KOPT-K1 (cell line): ENCODE results near the gene SH2D3C.

Source experiments
- H3K27ac ChIP-seq: fragments of 200-600 bp; sonication (generic); 2 replicates; pipeline ENCODE4 v1.5.1; 2016; ENCODE audit warnings: antibody characterized with exemption, mild to moderate bottlenecking, low read depth, low read length; ENCODE audit not compliant: poor library complexity, severe bottlenecking
- H3K36me3 ChIP-seq: fragments of 200-600 bp; sonication (generic); 2 replicates; pipeline ENCODE4 v1.5.1; 2017; ENCODE audit warnings: antibody characterized with exemption, mild to moderate bottlenecking, low read length, moderate library complexity; ENCODE audit not compliant: insufficient read depth
- H3K9me3 ChIP-seq: fragments of 200-600 bp; sonication (generic); 2 replicates; pipeline ENCODE4 v1.5.1; 2017; ENCODE audit warnings: antibody characterized with exemption, low read length, mild to moderate bottlenecking; ENCODE audit not compliant: insufficient read depth, poor library complexity, severe bottlenecking

SH2D3C gene

DNA sequence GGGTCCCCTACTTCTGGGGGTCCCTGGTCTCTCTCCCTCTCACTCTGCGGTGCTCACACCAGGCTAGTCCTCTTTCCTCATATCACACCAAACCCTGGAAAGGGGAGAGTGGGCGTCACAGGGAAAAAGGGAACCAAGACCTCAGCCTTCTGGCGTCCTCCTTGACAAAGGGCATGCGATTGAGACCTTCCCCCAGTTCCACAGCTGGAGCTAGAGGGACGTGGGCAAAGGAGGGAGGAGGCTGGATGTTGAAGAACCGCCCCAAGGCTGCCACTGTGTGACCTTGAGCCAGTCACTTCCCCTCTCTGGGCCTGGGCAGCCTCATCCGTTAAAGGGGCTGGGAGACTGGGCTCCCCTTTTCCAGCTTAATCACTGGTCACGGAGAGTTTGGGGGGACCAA lies 24.8 kb downstream of the SH2D3C start:
- H3K9me3 ChIP-seq: no peaks in the 10 kb centered on the region
- H3K36me3 ChIP-seq: peaks cover 52% of the 10 kb centered on the region
- no peak overlapping the region for H3K27ac ChIP-seq

DNA sequence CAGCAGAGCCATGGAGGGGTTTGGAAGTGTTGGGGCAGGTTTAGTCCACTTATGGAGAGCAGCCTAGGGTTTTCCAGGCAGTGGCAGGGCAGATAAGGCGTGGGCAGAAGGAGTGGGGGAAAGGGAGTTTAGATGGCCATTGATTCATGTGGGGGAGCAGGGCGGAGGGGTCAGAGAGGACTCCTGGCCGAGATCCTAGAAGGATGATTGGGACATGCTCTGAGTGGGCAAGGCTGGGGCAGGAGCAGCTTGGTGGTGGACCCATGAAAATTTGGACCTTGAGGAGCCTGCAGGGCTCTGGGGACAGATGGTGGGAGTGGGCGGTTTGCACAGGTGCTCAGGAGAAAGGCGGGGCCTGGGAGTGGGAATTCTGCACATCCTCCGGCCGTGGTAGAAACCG lies 25.3 kb downstream of the SH2D3C start:
- no peaks in the 10 kb centered on the region for H3K9me3 ChIP-seq
- H3K36me3 ChIP-seq: peaks cover 54% of the 10 kb centered on the region
- H3K27ac ChIP-seq: no peak overlapping the region

DNA sequence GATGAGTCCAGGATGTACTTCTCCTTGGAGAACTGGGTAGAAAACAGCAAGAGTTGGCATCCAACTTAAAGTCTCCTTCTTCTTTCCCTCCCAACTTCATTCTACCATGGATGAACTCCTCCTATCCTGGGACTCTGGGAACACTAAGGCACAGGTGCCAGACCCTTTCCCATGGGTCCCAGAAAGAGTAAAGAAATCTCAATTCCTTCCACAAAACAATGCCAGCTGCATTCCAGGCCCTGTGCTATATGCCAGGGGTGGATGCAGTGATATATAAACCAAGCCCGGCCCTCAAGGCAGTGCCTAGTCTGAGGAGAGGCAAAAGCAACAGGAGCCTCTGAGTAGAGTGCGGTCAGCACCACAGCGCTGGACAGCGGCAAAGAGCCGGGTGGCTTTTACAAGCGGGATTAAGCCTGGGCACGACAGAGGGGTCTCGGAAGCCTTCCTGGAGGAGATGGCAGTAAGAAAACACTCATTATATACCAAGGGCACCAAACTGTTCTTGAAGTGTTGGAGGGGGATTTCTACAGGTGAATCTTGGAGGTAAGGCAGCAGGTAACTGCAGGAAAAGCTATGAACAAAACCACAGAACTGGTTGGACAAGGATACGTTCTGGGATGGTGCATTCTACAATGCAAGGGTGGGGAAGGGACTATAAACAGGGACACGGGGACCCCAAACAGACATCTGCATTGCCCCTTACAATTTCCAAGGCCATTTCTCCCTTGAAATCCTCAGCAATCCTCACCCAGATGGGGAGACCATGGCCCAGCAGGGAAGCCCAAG lies 27.0 kb downstream of the SH2D3C start:
- Histone ChIP-seq H3K36me3 (peaks cover 70% of the 10 kb centered on the region), H3K27ac (no peak overlapping the region), H3K9me3 (no peaks in the 10 kb centered on the region)

DNA sequence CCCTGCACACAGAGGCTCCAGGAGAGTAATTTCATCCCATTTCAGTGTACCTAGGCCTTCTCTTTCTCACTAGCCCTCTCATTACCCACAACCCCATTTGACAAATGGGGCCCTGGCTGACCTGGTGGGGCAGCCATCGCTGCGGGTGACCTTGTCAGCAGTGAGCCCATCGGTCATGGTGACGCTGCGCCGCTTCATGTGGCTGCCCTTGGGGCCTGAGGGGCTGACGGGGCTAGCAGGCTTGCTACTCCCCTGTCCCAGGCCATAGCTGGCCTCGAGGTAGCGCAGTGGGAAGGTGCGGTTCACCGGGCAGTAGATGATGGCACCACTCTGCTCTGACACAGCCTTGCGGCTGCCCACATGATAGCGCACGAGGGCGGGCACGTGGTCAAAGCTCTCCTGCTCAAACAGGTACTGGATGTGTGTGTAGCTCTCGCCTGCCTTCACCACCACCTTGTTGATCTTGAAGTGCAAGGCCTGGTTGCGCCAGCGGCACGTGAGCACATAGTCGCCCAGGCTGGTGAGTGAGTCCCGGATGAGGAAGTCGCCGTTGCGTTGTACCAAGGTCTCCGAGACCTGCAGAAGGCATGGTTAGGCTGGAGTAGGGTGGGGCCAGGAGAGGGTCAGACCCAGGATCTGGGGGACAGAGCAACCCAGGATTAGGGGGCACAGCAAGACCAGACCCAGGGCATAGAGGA lies 29.2 kb downstream of the SH2D3C start:
- peaks cover 80% of the 10 kb centered on the region for H3K36me3 ChIP-seq
- H3K27ac ChIP-seq: no peak overlapping the region
- no peaks in the 10 kb centered on the region for H3K9me3 ChIP-seq

DNA sequence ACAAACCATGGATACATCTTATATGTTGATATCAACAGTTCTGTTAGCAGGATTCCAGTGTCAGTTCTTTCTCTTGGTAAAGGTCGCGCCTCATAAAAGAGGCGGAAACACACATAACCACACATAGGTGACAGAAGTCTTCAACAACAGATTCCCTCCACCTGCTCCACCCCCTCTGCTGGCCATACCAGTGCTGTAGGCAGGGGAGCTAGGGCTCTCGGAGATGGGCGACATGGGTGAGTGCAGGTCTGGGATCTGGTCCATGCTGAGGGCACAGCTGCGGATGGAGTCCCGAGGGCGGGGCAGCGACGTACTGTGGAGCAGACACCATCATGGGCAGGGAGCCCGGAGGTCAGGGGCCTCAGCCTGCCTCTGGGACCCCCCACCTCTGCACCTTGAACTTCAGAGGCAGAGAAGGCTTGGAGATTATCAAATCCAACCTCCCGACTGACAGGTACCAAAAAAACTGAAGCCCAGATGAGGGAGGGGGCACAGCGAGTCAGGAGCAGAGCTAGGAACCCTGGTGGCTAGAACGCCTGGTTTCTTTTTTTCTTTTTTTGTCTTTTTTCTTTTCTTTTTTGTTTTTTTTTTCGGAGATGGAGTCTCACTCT lies 31.4 kb downstream of the SH2D3C start:
- Histone ChIP-seq H3K27ac (no peak overlapping the region), H3K9me3 (no peaks in the 10 kb centered on the region), H3K36me3 (peaks cover 90% of the 10 kb centered on the region)

DNA sequence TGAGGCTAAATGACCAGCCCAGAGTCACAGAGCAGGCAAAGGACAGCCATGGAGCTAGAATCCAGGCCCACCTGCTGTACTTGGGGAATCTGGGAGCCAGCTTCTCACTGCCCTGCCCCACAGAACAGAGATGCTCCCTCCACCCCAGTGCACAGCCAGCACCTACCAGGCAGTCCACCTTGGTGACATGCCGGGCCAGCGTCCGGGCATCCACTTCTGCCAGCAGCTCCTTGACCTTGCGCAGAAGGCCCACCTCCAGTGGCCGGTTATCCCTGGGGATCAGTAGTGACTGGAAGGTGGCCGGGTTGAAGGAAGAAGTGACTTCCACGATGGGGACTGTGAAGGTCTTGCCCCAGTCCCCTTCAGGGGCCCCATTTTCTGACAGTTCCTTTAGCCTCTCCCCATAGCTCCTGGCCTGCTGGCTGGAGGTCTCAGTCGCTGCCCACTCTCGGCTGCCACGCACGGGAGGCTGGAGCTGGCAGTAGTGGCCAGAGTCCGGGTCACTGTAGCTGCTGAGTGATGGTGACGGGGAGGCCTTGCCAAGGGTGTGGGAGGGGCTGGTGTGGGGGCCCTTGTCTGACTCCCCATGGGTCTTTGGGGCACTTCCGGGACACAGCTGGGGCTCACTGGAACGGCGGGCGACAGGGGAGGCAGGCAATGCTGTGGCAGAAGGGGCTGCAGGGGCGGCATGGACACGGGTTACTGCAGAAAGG lies 33.9 kb downstream of the SH2D3C start:
- no peak overlapping the region for H3K27ac ChIP-seq
- no peaks in the 10 kb centered on the region for H3K9me3 ChIP-seq
- peaks cover 92% of the 10 kb centered on the region for H3K36me3 ChIP-seq

DNA sequence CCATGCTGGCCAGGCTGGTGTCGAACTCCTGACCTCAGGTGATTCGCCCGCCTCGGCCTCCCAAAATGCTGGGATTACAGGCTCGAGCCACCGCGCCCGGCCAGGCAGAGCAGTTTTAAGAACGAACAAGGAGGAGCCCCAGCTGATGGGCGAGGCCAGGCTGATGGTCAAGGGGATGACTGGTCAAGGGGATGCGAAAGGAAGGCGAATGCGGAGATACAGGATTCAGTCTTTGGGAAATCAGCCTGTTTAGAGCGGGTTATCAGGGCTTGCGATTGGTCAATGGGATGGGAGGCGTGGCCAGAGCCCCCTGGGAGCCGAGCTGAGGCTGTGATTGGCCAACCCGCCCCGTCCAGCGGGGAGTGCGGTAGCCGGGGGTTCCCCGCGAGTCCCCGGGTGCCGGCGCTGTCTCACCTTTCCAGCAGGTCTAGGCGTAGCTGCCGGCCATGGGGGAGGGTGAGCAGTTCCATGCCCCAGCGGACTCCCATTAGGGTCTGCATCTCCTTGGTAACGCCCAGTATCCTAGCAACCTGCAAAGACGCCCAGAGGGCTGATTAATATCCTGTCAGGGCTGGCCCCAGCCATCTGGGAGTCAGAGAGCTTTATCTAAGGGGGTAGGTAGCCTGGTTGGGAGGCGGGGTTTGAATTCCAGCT lies 35.9 kb downstream of the SH2D3C start:
- Histone ChIP-seq H3K36me3 (peaks cover 90% of the 10 kb centered on the region), H3K9me3 (no peaks in the 10 kb centered on the region), H3K27ac (no peak overlapping the region)

DNA sequence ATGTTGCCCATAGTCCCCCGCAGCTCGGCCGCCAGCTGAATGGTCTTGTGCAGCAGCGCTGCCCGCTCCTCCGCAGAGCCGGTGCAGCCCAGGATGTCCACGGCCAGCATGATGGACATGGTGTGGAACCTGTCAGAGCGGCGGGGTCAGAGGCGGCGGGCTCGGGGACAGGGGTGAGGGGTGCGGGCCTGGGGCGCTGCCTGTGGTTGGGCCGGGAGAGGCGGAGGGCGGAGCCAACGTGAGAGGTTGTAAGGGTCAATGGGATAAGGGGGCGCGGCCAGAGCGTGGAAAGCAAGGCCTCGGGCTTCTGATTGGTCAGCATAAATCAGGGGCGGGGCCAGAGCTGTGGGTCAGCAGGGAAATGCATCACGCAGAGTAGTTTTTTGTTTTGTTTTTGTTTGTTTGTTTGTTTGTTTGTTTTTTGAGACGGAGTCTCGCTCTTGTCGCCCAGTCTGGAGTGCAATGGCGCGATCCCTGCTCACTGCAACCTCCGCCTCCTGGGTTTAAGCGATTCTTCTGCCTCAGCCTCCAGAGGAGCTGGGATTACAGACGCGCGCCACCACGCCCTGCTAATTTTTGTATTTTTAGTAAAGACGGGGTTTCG lies 36.5 kb downstream of the SH2D3C start:
- Histone ChIP-seq H3K36me3 (peaks cover 84% of the 10 kb centered on the region), H3K9me3 (no peaks in the 10 kb centered on the region), H3K27ac (no peak overlapping the region)

DNA sequence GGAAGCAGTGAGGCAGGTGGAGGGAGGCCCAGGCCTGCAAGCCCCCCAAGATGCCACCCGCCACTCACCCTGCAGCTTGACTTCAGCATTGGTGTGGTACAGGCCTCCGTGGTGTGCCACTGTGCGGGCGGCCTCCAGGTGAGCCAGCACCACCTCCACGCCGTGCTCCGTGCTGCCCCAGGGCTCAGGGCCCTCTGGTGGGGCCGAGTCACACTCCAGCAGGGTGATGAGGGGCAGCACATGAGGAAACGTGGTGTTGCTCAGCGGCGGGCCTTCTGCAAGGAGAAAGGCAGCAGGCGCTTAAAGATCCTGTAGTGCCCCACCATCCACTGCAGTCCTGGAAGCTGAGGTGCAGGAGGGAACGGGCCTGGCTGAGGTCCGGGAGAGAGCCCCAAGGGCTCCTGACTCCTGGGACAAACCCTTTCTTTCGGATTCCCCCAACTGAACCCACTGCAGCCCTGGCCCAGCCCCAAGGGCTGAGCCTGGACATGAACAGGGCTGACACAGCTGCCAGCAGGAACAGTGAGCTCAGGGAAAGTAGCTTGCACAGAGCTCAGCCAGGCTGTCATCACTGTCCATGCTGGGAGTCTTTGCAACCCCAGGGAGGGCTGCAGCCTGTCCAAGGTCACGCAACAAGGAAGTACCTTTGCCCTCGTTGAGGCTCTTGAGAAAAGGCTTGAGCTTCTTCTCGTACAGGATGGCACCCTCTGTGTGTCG lies 38.7 kb downstream of the SH2D3C start:
- no peaks in the 10 kb centered on the region for H3K9me3 ChIP-seq
- peaks cover 65% of the 10 kb centered on the region for H3K36me3 ChIP-seq
- no peak overlapping the region for H3K27ac ChIP-seq

DNA sequence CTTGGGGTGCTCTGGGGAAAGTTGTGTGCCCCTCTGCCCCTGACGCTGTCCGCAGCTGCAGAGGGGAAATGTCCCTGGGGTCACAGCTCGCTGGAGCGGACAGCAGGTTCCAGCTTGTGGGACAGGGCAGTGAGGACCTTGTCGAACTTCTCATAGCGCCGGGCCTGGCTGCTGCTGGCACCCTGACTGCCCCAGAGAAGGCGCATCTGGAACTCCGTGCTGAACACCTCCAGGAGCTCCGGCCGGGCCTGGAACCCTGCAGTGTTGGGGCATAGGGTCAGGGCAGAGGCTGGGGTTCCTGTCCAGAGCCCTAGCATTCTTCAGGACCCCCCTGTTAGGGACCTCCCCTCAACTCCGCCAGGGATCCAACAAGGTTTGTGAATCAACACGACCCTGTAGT lies 39.8 kb downstream of the SH2D3C start:
- no peaks in the 10 kb centered on the region for H3K9me3 ChIP-seq
- H3K27ac ChIP-seq: no peak overlapping the region
- peaks cover 56% of the 10 kb centered on the region for H3K36me3 ChIP-seq

DNA sequence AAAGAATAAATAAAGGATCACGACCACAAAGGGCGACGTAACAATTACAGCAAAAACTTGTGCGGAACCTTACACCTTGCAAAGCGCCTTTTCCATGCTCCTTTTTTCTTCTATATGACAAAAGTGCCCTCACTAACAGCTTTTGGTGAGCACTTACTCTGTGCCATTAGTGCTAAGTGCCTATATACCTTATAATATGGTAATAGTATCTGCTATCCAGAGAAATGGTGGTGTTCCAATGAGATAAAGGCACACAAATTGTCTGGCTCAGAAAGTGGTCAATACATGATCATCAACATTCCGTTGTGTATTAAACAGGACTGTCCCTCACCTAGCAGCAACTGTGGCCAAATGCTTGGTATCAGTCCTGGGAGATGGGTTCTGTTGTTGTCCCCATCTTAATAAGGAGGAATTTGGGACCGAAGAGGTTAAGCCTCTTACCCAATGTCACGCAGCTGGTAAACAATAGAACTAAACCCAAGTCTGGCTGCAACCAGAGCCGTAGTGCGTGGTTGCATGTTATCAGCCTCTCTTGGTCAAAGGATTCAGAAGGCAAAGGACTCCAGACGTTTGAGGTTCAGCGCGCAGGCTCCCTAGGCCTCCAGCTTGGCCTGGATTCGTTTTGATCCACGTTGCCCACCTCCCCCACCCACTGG lies 42.8 kb downstream of the SH2D3C start:
- Histone ChIP-seq H3K36me3 (peaks cover 46% of the 10 kb centered on the region), H3K27ac (no peak overlapping the region), H3K9me3 (no peaks in the 10 kb centered on the region)

DNA sequence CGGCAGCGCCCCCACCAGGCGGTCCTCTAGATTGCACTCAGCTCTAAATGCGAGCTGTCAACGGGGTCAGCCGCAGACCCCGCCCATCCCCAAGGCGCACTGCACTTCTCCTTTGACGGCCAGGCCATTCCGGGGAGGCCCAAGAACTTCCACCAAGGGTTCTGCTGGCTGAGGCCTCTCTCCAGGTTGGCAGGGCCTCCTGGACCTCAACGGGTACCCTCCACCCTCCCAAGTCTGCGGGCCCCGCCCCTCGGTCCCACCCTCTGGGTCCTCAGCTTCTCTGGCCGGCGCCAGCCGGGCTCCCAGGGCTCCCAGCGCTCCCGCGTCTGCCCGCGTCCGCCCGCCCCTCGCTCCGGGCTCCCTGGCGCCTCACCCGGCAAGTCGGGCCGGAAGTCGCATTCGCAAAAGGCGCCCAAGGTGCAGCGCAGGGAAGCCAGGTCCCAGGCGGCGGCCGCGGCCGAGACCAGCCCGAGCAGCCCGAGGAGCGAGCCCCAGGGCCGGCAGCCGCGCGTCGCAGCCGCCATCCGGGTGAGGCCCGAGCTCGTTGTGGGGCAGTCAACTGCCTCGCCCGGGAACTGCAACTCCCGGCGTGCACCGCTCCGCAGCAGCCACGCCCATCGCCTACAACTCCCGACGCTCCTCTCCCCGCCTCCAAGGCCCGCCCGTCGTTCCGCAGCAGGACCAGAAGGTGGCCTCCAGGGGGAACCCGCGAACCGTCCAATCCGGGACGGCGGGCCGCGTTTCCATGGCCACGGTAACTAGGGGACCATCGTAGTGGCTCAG lies 43.5 kb downstream of the SH2D3C start, which contains the start of gene TOR2A:
Gene TOR2A, minus strand, starts transcription at position 548 of the 783 bp plus-strand sequence. Its CDS starts 24 bp downstream, at position 524.
- Histone ChIP-seq H3K36me3 (peaks cover 40% of the 10 kb centered on the region), H3K27ac (peak within 1 kb of the TSS; percentile 82), H3K9me3 (no peaks in the 10 kb centered on the region)

DNA sequence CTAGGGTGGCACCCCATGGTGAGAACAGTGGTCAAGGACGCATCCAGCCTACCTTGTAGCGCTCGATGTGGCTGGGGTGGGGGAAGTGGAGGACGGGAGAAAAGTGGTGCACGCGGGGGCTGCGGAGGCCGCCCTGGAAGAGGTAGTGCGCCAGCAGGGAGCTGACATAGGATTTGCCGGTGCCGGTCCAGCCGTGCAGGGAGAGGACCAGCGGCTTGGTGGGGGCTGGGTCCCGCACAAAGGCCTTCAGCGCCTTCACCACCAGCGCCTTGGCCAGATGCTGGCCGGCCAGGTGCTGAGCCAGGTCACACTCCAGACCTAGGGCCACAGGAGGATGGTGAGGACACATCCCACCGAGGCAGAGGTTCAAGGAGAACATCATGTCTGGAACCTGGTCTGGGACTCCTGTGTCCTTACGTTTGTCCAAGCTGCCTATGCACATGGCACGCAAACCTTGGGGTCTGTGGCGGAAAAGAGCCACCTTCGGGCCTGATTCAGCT lies 44.2 kb downstream of the SH2D3C start:
- H3K27ac ChIP-seq: peak overlapping the region; percentile 82
- H3K36me3 ChIP-seq: peaks cover 33% of the 10 kb centered on the region
- no peaks in the 10 kb centered on the region for H3K9me3 ChIP-seq
